Measurements from ENCODE around the gene SLC9C1.

SLC9C1 gene

GRCh38 chr3:112293368-112294321 lies at the start of gene SLC9C1:
SLC9C1 (minus strand) TSS chr3:112294216; CDS start chr3:112286791, 7,425 bp downstream.
- TF ChIP-seq CTCF (IDR thresholded peaks at IDR 0.05), result peak; percentile 67

- TF ChIP-seq CTCF (IDR thresholded peaks at IDR 0.05), result no peak
Measured at GRCh38 chr3:112341386-112341785, 47.4 kb upstream of the SLC9C1 start.

- no peak for TF ChIP-seq CTCF (IDR thresholded peaks at IDR 0.05)
Measured at GRCh38 chr3:112339609-112340008, 45.6 kb upstream of the SLC9C1 start.

- no peak for TF ChIP-seq CTCF (IDR thresholded peaks at IDR 0.05)
Measured at GRCh38 chr3:112339134-112339533, 45.1 kb upstream of the SLC9C1 start.

- TF ChIP-seq CTCF (IDR thresholded peaks at IDR 0.05), result no peak
Measured at GRCh38 chr3:112338727-112339056, 44.7 kb upstream of the SLC9C1 start.

GRCh38 chr3:112338021-112338726 lies 44.2 kb upstream of the SLC9C1 start:
- no peak for TF ChIP-seq CTCF (IDR thresholded peaks at IDR 0.05)

- TF ChIP-seq CTCF (IDR thresholded peaks at IDR 0.05), result no peak
Measured at GRCh38 chr3:112335434-112335781, 41.4 kb upstream of the SLC9C1 start.

Measured in LNCAP (cell line).